Neural progenitor cell (in vitro differentiated cells): Measurements from ENCODE around the gene GATC.

ENCODE experiments used
- EZH2 ChIP-seq: fragments of 200-600 bp; sonication (generic); IDR thresholded peaks from 2 replicates; pipeline ENCODE4 v1.6.1; 2017; ENCODE audit warnings: antibody characterized with exemption, mild to moderate bottlenecking, moderate library complexity
- TF ChIP-seq, protein P1 (sequence below): fragments of 200-600 bp; sonication (generic); IDR thresholded peaks from 2 replicates; pipeline ENCODE4 v1.5.1; 2017; ENCODE audit warnings: antibody characterized with exemption, mild to moderate bottlenecking

DNA sequence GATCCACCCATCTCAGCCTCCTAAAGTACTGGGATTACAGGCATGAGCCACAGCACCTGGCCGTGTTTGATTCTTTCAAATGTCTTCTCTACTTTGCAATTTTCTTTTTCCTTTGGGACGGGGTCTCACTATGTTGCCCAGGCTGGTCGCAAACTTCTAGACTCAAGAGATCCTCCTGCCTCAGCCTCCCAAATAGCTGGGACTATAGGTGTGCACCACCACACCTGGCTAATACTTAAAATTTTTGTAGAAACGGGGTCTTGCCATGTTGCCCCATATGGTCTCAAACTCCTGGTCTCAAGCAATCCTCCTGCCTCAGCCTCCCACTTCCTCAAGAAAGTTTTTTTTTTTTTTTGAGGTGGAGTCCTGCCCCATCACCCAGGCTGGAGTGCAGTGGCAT is 1.7 kb downstream of the GATC start:
- TF ChIP-seq, protein P1, sequence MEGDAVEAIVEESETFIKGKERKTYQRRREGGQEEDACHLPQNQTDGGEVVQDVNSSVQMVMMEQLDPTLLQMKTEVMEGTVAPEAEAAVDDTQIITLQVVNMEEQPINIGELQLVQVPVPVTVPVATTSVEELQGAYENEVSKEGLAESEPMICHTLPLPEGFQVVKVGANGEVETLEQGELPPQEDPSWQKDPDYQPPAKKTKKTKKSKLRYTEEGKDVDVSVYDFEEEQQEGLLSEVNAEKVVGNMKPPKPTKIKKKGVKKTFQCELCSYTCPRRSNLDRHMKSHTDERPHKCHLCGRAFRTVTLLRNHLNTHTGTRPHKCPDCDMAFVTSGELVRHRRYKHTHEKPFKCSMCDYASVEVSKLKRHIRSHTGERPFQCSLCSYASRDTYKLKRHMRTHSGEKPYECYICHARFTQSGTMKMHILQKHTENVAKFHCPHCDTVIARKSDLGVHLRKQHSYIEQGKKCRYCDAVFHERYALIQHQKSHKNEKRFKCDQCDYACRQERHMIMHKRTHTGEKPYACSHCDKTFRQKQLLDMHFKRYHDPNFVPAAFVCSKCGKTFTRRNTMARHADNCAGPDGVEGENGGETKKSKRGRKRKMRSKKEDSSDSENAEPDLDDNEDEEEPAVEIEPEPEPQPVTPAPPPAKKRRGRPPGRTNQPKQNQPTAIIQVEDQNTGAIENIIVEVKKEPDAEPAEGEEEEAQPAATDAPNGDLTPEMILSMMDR, result no peak
- no peak for TF ChIP-seq EZH2
